ENCODE results near the gene ANKH.

ANKH gene

GRCh38 chr5:14710313-14710994 is 161.1 kb downstream of the ANKH start:
- DNase-seq: no peak

GRCh38 chr5:14708551-14708950 is 163.0 kb downstream of the ANKH start:
- DNase-seq: no peak

GRCh38 chr5:14707811-14708390 is 163.7 kb downstream of the ANKH start:
- DNase-seq: no peak

GRCh38 chr5:14706615-14707021 is 165.0 kb downstream of the ANKH start:
- DNase-seq: no peak

- DNase-seq: no peak
These were observed 166.0 kb downstream of the ANKH start for GRCh38 chr5:14705556-14705955.

GRCh38 chr5:14702238-14702839 is 169.2 kb downstream of the ANKH start:
- no peak for DNase-seq

- no peak for DNase-seq
These were observed 170.0 kb downstream of the ANKH start for GRCh38 chr5:14701556-14701955.

GRCh38 chr5:14700478-14701436 is 170.8 kb downstream of the ANKH start:
- no peak for DNase-seq

GRCh38 chr5:14699807-14700400 is 171.7 kb downstream of the ANKH start:
- DNase-seq: peak; percentile 16

GRCh38 chr5:14699159-14699558 is 172.4 kb downstream of the ANKH start:
- no peak for DNase-seq

- no peak for DNase-seq
These were observed 173.1 kb downstream of the ANKH start for GRCh38 chr5:14698495-14698894.

GRCh38 chr5:14696851-14697250 is 174.7 kb downstream of the ANKH start:
- no peak for DNase-seq

- no peak for DNase-seq
These were observed 175.5 kb downstream of the ANKH start for GRCh38 chr5:14696057-14696456.

- no peak for DNase-seq
These were observed 176.4 kb downstream of the ANKH start for GRCh38 chr5:14695152-14695551.

- no peak for DNase-seq
These were observed 178.5 kb downstream of the ANKH start for GRCh38 chr5:14693070-14693469.

GRCh38 chr5:14687023-14687665 is 184.4 kb downstream of the ANKH start:
- DNase-seq: no peak

GRCh38 chr5:14686517-14686916 is 185.1 kb downstream of the ANKH start:
- peak; percentile 58 for DNase-seq

- peak; percentile 82 for DNase-seq
These were observed 185.8 kb downstream of the ANKH start for GRCh38 chr5:14685757-14686156.

GRCh38 chr5:14684757-14685156 is 186.8 kb downstream of the ANKH start:
- DNase-seq: no peak

- DNase-seq: no peak
These were observed 187.6 kb downstream of the ANKH start for GRCh38 chr5:14683906-14684455.

GRCh38 chr5:14681236-14681752 is 190.3 kb downstream of the ANKH start:
- no peak for DNase-seq

GRCh38 chr5:14679595-14679994 is 192.0 kb downstream of the ANKH start:
- DNase-seq: no peak

Data from NCI-H2171 treated with DMSO at 0.1 percent for 48 hours (cell line).